ENCODE data around the gene PRKCZ. TPM values are rescaled to one million over a fixed set of nuclear protein-coding genes. Genes with fewer than 3 reads are reported as not detected.

Gene PRKCZ
- total RNA-seq, 2 experiments from 2014 or later = 8.0 to 10.0 TPM

GRCh38 chr1:2155147-2155598, 105.0 kb downstream of the PRKCZ start:
- CTCF ChIA-PET (ENCODE audit: unreplicated experiment) = no interaction called here

GRCh38 chr1:2155788-2156187, 105.6 kb downstream of the PRKCZ start:
- DNase-seq (ENCODE audit: low spot score) = no peak
- Histone ChIP-seq H3K27ac (ENCODE audit: low read depth, low read length, poor library complexity, severe bottlenecking) (no peak overlapping the region), H2AFZ (ENCODE audit: low read length) (no peak overlapping the region), H3K4me2 (ENCODE audit: low read length) (no peak overlapping the region), H3K4me1 (ENCODE audit: insufficient read depth, low read length, poor library complexity, severe bottlenecking) (no peaks in the 10 kb centered on the region), H3K36me3 (ENCODE audit: insufficient read depth, low read length) (no peaks in the 10 kb centered on the region), H3K9me3 (ENCODE audit: low read length) (no peaks in the 10 kb centered on the region), H4K20me1 (ENCODE audit: insufficient read depth, low read length) (no peaks in the 10 kb centered on the region), H3K79me2 (ENCODE audit: insufficient read depth, low read depth, low read length) (no peaks in the 10 kb centered on the region), H3K9me2 (ENCODE audit: insufficient read depth, low read length) (no peaks in the 10 kb centered on the region), H3K4me3 (ENCODE audit: low read depth, low read length, poor library complexity, severe bottlenecking) (no peak overlapping the region)
- POLR2A ChIA-PET = no interaction called here
- no TSS peak for BruUV-seq (replicated peaks)
- intact Hi-C loops (cut with micrococcal nuclease; ENCODE audit: unreplicated experiment) = no loop called here
- TF ChIP-seq EZH2phosphoT487 (IDR thresholded peaks at IDR 0.05; ENCODE audit: borderline replicate concordance, low read depth, low read length) (no peak), CTCF (conservative IDR thresholded peaks at IDR 0.05; ENCODE audit: low read length) (no peak)
- CTCF ChIA-PET (ENCODE audit: unreplicated experiment) = no interaction called here

More at GRCh38 chr1:2155147-2155598, 105.0 kb downstream of the PRKCZ start:
- no peak overlapping the region for H3K4me2 ChIP-seq (ENCODE audit: low read length)
- intact Hi-C loops (cut with micrococcal nuclease; ENCODE audit: unreplicated experiment) = no loop called here
- no peaks in the 10 kb centered on the region for H3K36me3 ChIP-seq (ENCODE audit: insufficient read depth, low read length)
- DNase-seq (ENCODE audit: low spot score) = no peak
- no peaks in the 10 kb centered on the region for H3K9me3 ChIP-seq (ENCODE audit: low read length)
- no peak overlapping the region for H3K4me3 ChIP-seq (ENCODE audit: low read depth, low read length, poor library complexity, severe bottlenecking)
- no peak for TF ChIP-seq CTCF (conservative IDR thresholded peaks at IDR 0.05; ENCODE audit: low read length)
- TF ChIP-seq EZH2phosphoT487 (IDR thresholded peaks at IDR 0.05; ENCODE audit: borderline replicate concordance, low read depth, low read length) = no peak
- BruUV-seq (replicated peaks) = no TSS peak
- H3K27ac ChIP-seq (ENCODE audit: low read depth, low read length, poor library complexity, severe bottlenecking) = no peak overlapping the region
- H3K4me1 ChIP-seq (ENCODE audit: insufficient read depth, low read length, poor library complexity, severe bottlenecking) = no peaks in the 10 kb centered on the region
- no peak overlapping the region for H2AFZ ChIP-seq (ENCODE audit: low read length)
- H3K79me2 ChIP-seq (ENCODE audit: insufficient read depth, low read depth, low read length) = no peaks in the 10 kb centered on the region
- POLR2A ChIA-PET = no interaction called here
- H3K9me2 ChIP-seq (ENCODE audit: insufficient read depth, low read length) = no peaks in the 10 kb centered on the region
- no peaks in the 10 kb centered on the region for H4K20me1 ChIP-seq (ENCODE audit: insufficient read depth, low read length)

GRCh38 chr1:2156866-2157265, 106.7 kb downstream of the PRKCZ start:
- DNase-seq (ENCODE audit: low spot score) = no peak
- TF ChIP-seq EZH2phosphoT487 (IDR thresholded peaks at IDR 0.05; ENCODE audit: borderline replicate concordance, low read depth, low read length) (no peak), CTCF (conservative IDR thresholded peaks at IDR 0.05; ENCODE audit: low read length) (no peak)
- H3K4me2 ChIP-seq (ENCODE audit: low read length) = no peak overlapping the region
- H3K79me2 ChIP-seq (ENCODE audit: insufficient read depth, low read depth, low read length) = no peaks in the 10 kb centered on the region
- H3K9me3 ChIP-seq (ENCODE audit: low read length) = no peaks in the 10 kb centered on the region
- H3K27ac ChIP-seq (ENCODE audit: low read depth, low read length, poor library complexity, severe bottlenecking) = no peak overlapping the region
- no peaks in the 10 kb centered on the region for H3K9me2 ChIP-seq (ENCODE audit: insufficient read depth, low read length)
- no peaks in the 10 kb centered on the region for H3K36me3 ChIP-seq (ENCODE audit: insufficient read depth, low read length)
- no peak overlapping the region for H3K4me3 ChIP-seq (ENCODE audit: low read depth, low read length, poor library complexity, severe bottlenecking)
- ChIA-PET POLR2A (no interaction called here), CTCF (ENCODE audit: unreplicated experiment) (no interaction called here)
- intact Hi-C loops (cut with micrococcal nuclease; ENCODE audit: unreplicated experiment) = no loop called here
- no peaks in the 10 kb centered on the region for H3K4me1 ChIP-seq (ENCODE audit: insufficient read depth, low read length, poor library complexity, severe bottlenecking)
- no peak overlapping the region for H2AFZ ChIP-seq (ENCODE audit: low read length)
- H4K20me1 ChIP-seq (ENCODE audit: insufficient read depth, low read length) = no peaks in the 10 kb centered on the region
- no TSS peak for BruUV-seq (replicated peaks)
